CD14-positive monocyte (primary cell): ENCODE measurements around the gene IL18RAP. TPM values are rescaled to one million over a fixed set of nuclear protein-coding genes. Genes with fewer than 3 reads are reported as not detected.

Experiments
- DNase-seq, 3 donors: peaks; one replicate each; pipeline ENCODE4 v3.0.0-alpha.2; 2011 to 2022
- H2AFZ ChIP-seq: 2 replicates; pipeline ENCODE4 v1.6.0; 2012; ENCODE audit warnings: mild to moderate bottlenecking, low read depth, low read length, inconsistent platforms; ENCODE audit not compliant: insufficient read depth, poor library complexity, severe bottlenecking
- H3K27ac ChIP-seq, 2 donors: 1 replicate in 1 of 2; 2 replicates in 1 of 2; pipeline ENCODE4 v1.5.1; 2012 to 2013; ENCODE audit warnings: low read length in 2 of 2, control low read depth in 1 of 2, inconsistent platforms in 1 of 2, low read depth in 1 of 2, mild to moderate bottlenecking in 1 of 2
- H3K27me3 ChIP-seq, 2 donors: one replicate each; pipeline versions ENCODE4 v1.6.0 to v1.6.1; 2011 to 2013; ENCODE audit warnings: low read length in 2 of 2; ENCODE audit not compliant: control insufficient read depth in 2 of 2, insufficient read depth in 2 of 2
- H3K36me3 ChIP-seq, 2 donors: replicated peaks in 1 of 2; 1 replicate in 1 of 2; 2 replicates in 1 of 2; pipeline versions ENCODE4 v1.5.1 to v1.6.1; 2012 to 2013; ENCODE audit warnings: low read length in 2 of 2, control low read depth in 1 of 2, inconsistent platforms in 1 of 2, mild to moderate bottlenecking in 1 of 2; ENCODE audit not compliant: insufficient read depth in 2 of 2, control insufficient read depth in 1 of 2
- H3K4me1 ChIP-seq, 2 donors: 1 replicate in 1 of 2; 2 replicates in 1 of 2; pipeline versions ENCODE4 v1.5.1 to v1.6.1; 2012 to 2013; ENCODE audit warnings: low read length in 2 of 2, control low read depth in 1 of 2, inconsistent platforms in 1 of 2, mild to moderate bottlenecking in 1 of 2, moderate library complexity in 1 of 2; ENCODE audit not compliant: insufficient read depth in 2 of 2, control insufficient read depth in 1 of 2
- H3K4me2 ChIP-seq: replicated peaks from 2 replicates; pipeline ENCODE3; 2012; ENCODE audit warnings: low read length, moderate library complexity, mild to moderate bottlenecking; ENCODE audit not compliant: poor library complexity, severe bottlenecking; ENCODE audit errors: extremely low read depth
- H3K4me3 ChIP-seq, 3 experiments: fragments of 200-600 bp in 1 of 3; sonication (generic) in 1 of 3; replicated peaks in 1 of 3; 1 replicate in 2 of 3; 2 replicates in 1 of 3; pipeline ENCODE4 v1.5.1; 2011 to 2013; ENCODE audit warnings: low read length in 3 of 3, mild to moderate bottlenecking in 3 of 3, control low read depth in 2 of 3, low read depth in 2 of 3, inconsistent platforms in 1 of 3, moderate library complexity in 1 of 3
- H3K79me2 ChIP-seq: 2 replicates; pipeline ENCODE4 v1.6.0; 2012; ENCODE audit warnings: mild to moderate bottlenecking, control low read depth, inconsistent platforms, low read length, moderate library complexity; ENCODE audit not compliant: insufficient read depth
- H3K9ac ChIP-seq: 2 replicates; pipeline ENCODE4 v1.6.0; 2017; ENCODE audit warnings: low read length, mild to moderate bottlenecking; ENCODE audit not compliant: insufficient read depth, poor library complexity, severe bottlenecking
- H3K9me3 ChIP-seq, 2 donors: replicated peaks in 1 of 2; 1 replicate in 1 of 2; 2 replicates in 1 of 2; pipeline versions ENCODE4 v1.5.1 to v1.6.1; 2012 to 2013; ENCODE audit warnings: low read length in 2 of 2, control low read depth in 1 of 2; ENCODE audit not compliant: control insufficient read depth in 1 of 2, insufficient read depth in 1 of 2
- H4K20me1 ChIP-seq: 2 replicates; pipeline ENCODE4 v1.6.0; 2012; ENCODE audit warnings: mild to moderate bottlenecking, low read length, control low read depth, moderate library complexity; ENCODE audit not compliant: insufficient read depth
- H3K27ac Mint-ChIP-seq, 7 donors: one replicate each; pipeline ENCODE4 v1.8.0; 2020; ENCODE audit warnings: mild to moderate bottlenecking in 7 of 7, mixed read lengths in 7 of 7, moderate library complexity in 6 of 7, inconsistent platforms in 2 of 7
- H3K27me3 Mint-ChIP-seq, 3 donors: one replicate each; pipeline ENCODE4 v1.8.0; 2021 to 2022; ENCODE audit warnings: low read depth in 3 of 3, mild to moderate bottlenecking in 3 of 3, mixed read lengths in 3 of 3, moderate library complexity in 3 of 3, inconsistent platforms in 1 of 3
- H3K36me3 Mint-ChIP-seq, 2 donors: one replicate each; pipeline ENCODE4 v1.8.0; 2020; ENCODE audit warnings: mixed read lengths in 2 of 2, inconsistent platforms in 1 of 2, mild to moderate bottlenecking in 1 of 2
- H3K4me1 Mint-ChIP-seq: one replicate; pipeline ENCODE4 v1.8.0; 2020; ENCODE audit warnings: mild to moderate bottlenecking, mixed read lengths
- H3K4me3 Mint-ChIP-seq, 2 donors: one replicate each; pipeline ENCODE4 v1.8.0; 2020; ENCODE audit warnings: mild to moderate bottlenecking in 2 of 2, mixed read lengths in 2 of 2, moderate library complexity in 1 of 2
- H3K9me3 Mint-ChIP-seq, 7 donors: one replicate each; pipeline ENCODE4 v1.8.0; 2020 to 2022; ENCODE audit warnings: mixed read lengths in 7 of 7, mild to moderate bottlenecking in 6 of 7, moderate library complexity in 6 of 7, inconsistent platforms in 2 of 7
- CTCF ChIP-seq: fragments of 200-600 bp; IDR thresholded peaks from one replicate; pipeline ENCODE4 v1.8.0; 2022; ENCODE audit warnings: antibody characterized with exemption, mild to moderate bottlenecking
- WGBS: methylation state at CpG from one replicate; pipeline ENCODE4 v1.1.5; 2013; ENCODE audit warnings: missing lambda C conversion rate; ENCODE audit not compliant: insufficient coverage; 5-methylcytosine and 5-hydroxymethylcytosine counted together
- intact Hi-C, 2 donors: fragments of 100-400 bp; cut with micrococcal nuclease; formaldehyde crosslinking; loops; one replicate each; pipeline versions ENCODE4 v1.15.0 to v1.15.1; 2023
- polyA plus RNA-seq, 3 donors: library from polyadenylated mRNA; depleted of rRNA in 1 of 3; unstranded in 2 of 3; stranded (reverse) in 1 of 3; fragments of 300-500 nt in 2 of 3; fragments of >200 nt in 1 of 3; fragmentation: Illumina TruSeq in 2 of 3; gene quantifications; 1 replicate in 2 of 3; 2 replicates in 1 of 3; pipeline ENCODE4 v1.2.3, GENCODE V29; 2012 to 2021

The IL18RAP gene
- polyA plus RNA-seq, 3 donors, result 0.24 TPM; not detected in 2

DNA sequence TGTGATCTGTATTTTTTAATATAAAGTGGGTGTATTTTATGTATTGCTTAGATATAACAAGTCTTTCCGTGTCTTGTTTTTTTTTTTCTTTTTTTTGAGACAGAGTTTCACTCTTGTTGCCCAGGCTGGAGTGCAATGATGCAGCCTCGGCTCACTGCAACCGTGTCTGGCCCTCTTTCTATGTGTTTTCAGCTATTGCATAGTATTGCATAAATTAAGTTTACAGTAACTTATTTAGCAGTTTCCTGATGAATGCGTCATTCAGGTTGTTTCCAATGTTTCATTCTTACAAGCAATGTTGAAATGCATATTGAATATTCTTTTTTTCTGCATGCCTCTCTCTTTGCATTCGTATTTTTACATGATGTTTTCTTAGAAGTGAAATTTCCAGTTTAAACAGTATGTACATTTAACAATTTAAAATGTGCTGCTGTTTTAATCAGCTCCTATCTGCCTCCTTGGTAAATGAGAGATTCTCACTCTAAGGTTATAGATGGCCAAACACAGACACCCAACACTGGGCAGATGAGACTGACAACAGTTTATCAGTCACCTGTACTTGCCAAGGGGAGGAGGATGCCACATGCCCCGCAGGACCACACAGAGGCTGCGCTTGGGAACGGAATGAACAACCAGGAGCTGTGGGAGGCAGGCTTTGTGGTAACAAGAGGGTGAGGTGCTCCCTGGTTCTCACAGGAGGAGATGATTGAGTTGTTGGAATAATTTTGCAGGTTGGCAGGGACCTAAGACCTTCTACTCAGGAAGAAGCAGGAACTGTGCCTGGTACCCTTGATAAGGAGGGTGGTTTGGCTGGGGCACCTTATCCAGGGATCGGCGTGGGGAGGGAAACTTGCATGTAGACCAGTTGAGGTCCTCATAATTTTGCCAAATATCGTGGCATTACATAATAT, 57.6 kb downstream of the IL18RAP start:
- Histone ChIP-seq H3K79me2 (no peaks in the 10 kb centered on the region), H4K20me1 (no peaks in the 10 kb centered on the region), H3K4me3 (no peak overlapping the region), H3K27ac (no peak overlapping the region), H3K27me3 (no peaks in the 10 kb centered on the region), H3K4me1 (no peaks in the 10 kb centered on the region), H3K9ac (no peak overlapping the region), H3K36me3 (no peaks in the 10 kb centered on the region), H3K4me2 (no peak overlapping the region), H2AFZ (no peak overlapping the region), H3K9me3 (no peaks in the 10 kb centered on the region)
- intact Hi-C loops, result no loop called here
- no peak overlapping the region for H3K27ac Mint-ChIP-seq
- WGBS, result 100% methylated on average over 3 of the region's 11 CpGs
- H3K27me3 Mint-ChIP-seq, result peaks cover 0 to 11% (median 4%) of the 10 kb centered on the region in 3 donors
- TF ChIP-seq CTCF, result no peak
- H3K4me3 Mint-ChIP-seq, result no peak overlapping the region
- H3K9me3 Mint-ChIP-seq, result peaks cover 0 to 2% (median 0%) of the 10 kb centered on the region in 7 donors
- no peaks in the 10 kb centered on the region for H3K4me1 Mint-ChIP-seq
- DNase-seq, result no peak
- H3K36me3 Mint-ChIP-seq, result no peaks in the 10 kb centered on the region

- 78% methylated on average over 6 of the region's 7 CpGs for whole genome bisulfite sequencing
- peaks cover 0 to 1% (median 0%) of the 10 kb centered on the region in 7 donors for H3K9me3 Mint-ChIP-seq
- no peak for TF ChIP-seq CTCF
Measured at GRCh38 chr2:102481931-102482330, 59.0 kb downstream of the IL18RAP start.

More at GRCh38 chr2:102481931-102482330, 59.0 kb downstream of the IL18RAP start:
- Histone ChIP-seq H3K4me2 (no peak overlapping the region), H2AFZ (no peak overlapping the region), H3K36me3 (no peaks in the 10 kb centered on the region), H3K79me2 (no peaks in the 10 kb centered on the region), H4K20me1 (no peaks in the 10 kb centered on the region), H3K9me3 (no peaks in the 10 kb centered on the region), H3K27me3 (peaks cover 0 to 2% of the 10 kb centered on the region in 2 donors), H3K4me3 (no peak overlapping the region), H3K4me1 (no peaks in the 10 kb centered on the region), H3K27ac (no peak overlapping the region), H3K9ac (no peak overlapping the region)
- intact Hi-C loops, result no loop called here
- Mint-ChIP-seq H3K36me3 (no peaks in the 10 kb centered on the region), H3K27me3 (peaks cover 4 to 15% (median 9%) of the 10 kb centered on the region in 3 donors), H3K4me3 (no peak overlapping the region), H3K27ac (no peak overlapping the region), H3K4me1 (no peaks in the 10 kb centered on the region)
- DNase-seq, result no peak
